Ishikawa (cell line): ENCODE data around the gene KCNAB1.

Experiments used
- CEBPB ChIP-seq: IDR thresholded peaks from 2 replicates; pipeline ENCODE4 v1.6.1; 2012
- CREB1 ChIP-seq: IDR thresholded peaks from 2 replicates; pipeline ENCODE4 v1.6.1; 2012; ENCODE audit warnings: low read depth
- EGR1 ChIP-seq: IDR thresholded peaks from 2 replicates; pipeline ENCODE4 v1.6.1; 2012
- EP300 ChIP-seq: IDR thresholded peaks from 2 replicates; pipeline ENCODE4 v1.6.1; 2012; ENCODE audit warnings: borderline replicate concordance
- FOXM1 ChIP-seq: IDR thresholded peaks from 2 replicates; pipeline ENCODE4 v1.6.1; 2012; ENCODE audit warnings: low read depth, borderline replicate concordance
- MAX ChIP-seq: IDR thresholded peaks from 2 replicates; pipeline ENCODE4 v1.6.1; 2012
- NFIC ChIP-seq: IDR thresholded peaks from 2 replicates; pipeline ENCODE4 v1.6.1; 2012
- RAD21 ChIP-seq: IDR thresholded peaks from 2 replicates; pipeline ENCODE4 v1.6.1; 2012; ENCODE audit warnings: low read depth
- REST ChIP-seq: IDR thresholded peaks from 2 replicates; pipeline ENCODE4 v1.6.1; 2012; ENCODE audit warnings: low read depth, mild to moderate bottlenecking
- TAF1 ChIP-seq: IDR thresholded peaks from 2 replicates; pipeline ENCODE4 v1.6.1; 2012; ENCODE audit warnings: low read depth, mild to moderate bottlenecking
- TCF12 ChIP-seq: IDR thresholded peaks from 2 replicates; pipeline ENCODE4 v1.6.1; 2012; ENCODE audit warnings: low read depth
- TEAD4 ChIP-seq: IDR thresholded peaks from 2 replicates; pipeline ENCODE4 v1.6.1; 2012
- USF1 ChIP-seq: IDR thresholded peaks from 2 replicates; pipeline ENCODE4 v1.6.1; 2012
- YY1 ChIP-seq: IDR thresholded peaks from 2 replicates; pipeline ENCODE4 v1.6.1; 2012; ENCODE audit warnings: low read depth
- ZBTB7A ChIP-seq: IDR thresholded peaks from 2 replicates; pipeline ENCODE4 v1.6.1; 2012; ENCODE audit warnings: low read depth

Gene KCNAB1

GRCh38 chr3:156161172-156161571, 40.8 kb downstream of the KCNAB1 start:
- TF ChIP-seq TCF12 (no peak), REST (no peak), CEBPB (no peak)

GRCh38 chr3:156163848-156164247, 43.5 kb downstream of the KCNAB1 start:
- TF ChIP-seq USF1, result no peak
- no peak for TF ChIP-seq CEBPB
- TF ChIP-seq TAF1, result no peak
- no peak for TF ChIP-seq RAD21

GRCh38 chr3:156166808-156167207, 46.4 kb downstream of the KCNAB1 start:
- TF ChIP-seq USF1 (no peak), TAF1 (no peak), REST (no peak), CEBPB (no peak), MAX (no peak), ZBTB7A (no peak), YY1 (no peak), EP300 (no peak), EGR1 (no peak), TCF12 (no peak), CREB1 (no peak), RAD21 (no peak)

GRCh38 chr3:156170571-156170970, 50.2 kb downstream of the KCNAB1 start:
- TF ChIP-seq USF1, result no peak
- no peak for TF ChIP-seq CEBPB
- no peak for TF ChIP-seq ZBTB7A
- TF ChIP-seq FOXM1, result no peak
- no peak for TF ChIP-seq NFIC
- no peak for TF ChIP-seq MAX
- TF ChIP-seq EP300, result no peak
- TF ChIP-seq REST, result no peak
- no peak for TF ChIP-seq TEAD4
- no peak for TF ChIP-seq TCF12

GRCh38 chr3:156171281-156172267, 51.2 kb downstream of the KCNAB1 start:
- peak; percentile 76 for TF ChIP-seq NFIC
- TF ChIP-seq ZBTB7A, result no peak
